OCI-LY7 (cell line): ENCODE measurements around the gene PTPRO.

ENCODE experiments used
- EZH2phosphoT487 ChIP-seq: fragments of 200-600 bp; sonication (generic); IDR thresholded peaks from 2 replicates; pipeline ENCODE4 v1.6.1; 2018; ENCODE audit warnings: low read depth, borderline replicate concordance, mild to moderate bottlenecking, mixed run types, antibody characterized with exemption, low read length, moderate library complexity, mixed read lengths
- TF ChIP-seq, protein P1 (sequence below): fragments of 200-600 bp; sonication (generic); conservative IDR thresholded peaks from 2 replicates; pipeline ENCODE4 v1.5.1; 2014; ENCODE audit warnings: mild to moderate bottlenecking, antibody characterized with exemption, low read length, moderate library complexity, mixed read lengths

- TF ChIP-seq, protein P1, sequence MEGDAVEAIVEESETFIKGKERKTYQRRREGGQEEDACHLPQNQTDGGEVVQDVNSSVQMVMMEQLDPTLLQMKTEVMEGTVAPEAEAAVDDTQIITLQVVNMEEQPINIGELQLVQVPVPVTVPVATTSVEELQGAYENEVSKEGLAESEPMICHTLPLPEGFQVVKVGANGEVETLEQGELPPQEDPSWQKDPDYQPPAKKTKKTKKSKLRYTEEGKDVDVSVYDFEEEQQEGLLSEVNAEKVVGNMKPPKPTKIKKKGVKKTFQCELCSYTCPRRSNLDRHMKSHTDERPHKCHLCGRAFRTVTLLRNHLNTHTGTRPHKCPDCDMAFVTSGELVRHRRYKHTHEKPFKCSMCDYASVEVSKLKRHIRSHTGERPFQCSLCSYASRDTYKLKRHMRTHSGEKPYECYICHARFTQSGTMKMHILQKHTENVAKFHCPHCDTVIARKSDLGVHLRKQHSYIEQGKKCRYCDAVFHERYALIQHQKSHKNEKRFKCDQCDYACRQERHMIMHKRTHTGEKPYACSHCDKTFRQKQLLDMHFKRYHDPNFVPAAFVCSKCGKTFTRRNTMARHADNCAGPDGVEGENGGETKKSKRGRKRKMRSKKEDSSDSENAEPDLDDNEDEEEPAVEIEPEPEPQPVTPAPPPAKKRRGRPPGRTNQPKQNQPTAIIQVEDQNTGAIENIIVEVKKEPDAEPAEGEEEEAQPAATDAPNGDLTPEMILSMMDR, result no peak
- TF ChIP-seq EZH2phosphoT487, result no peak
Observed at GRCh38 chr12:15387772-15388171, 65.5 kb downstream of the PTPRO start.
